Right lobe of liver (tissue), 6 donors: ENCODE measurements around the gene PARL. TPM values are rescaled to one million over a fixed set of nuclear protein-coding genes. Genes with fewer than 3 reads are reported as not detected.

Experiments used
- ATAC-seq, 4 donors: fragments of 200-7000 bp; cut with Tn5 transposase; one replicate each; pipeline ENCODE4 v1.9.1; 2020; ENCODE audit warnings: mild to moderate bottlenecking in 4 of 4, moderate library complexity in 4 of 4
- DNase-seq, 3 donors: peaks; one replicate each; pipeline ENCODE4 v3.0.0-alpha.2; 2020
- H3K27ac ChIP-seq, 3 donors: fragments of 200-600 bp; one replicate each; pipeline ENCODE4 v1.8.0; 2022
- H3K27me3 ChIP-seq, 2 donors: fragments of 200-600 bp; one replicate each; pipeline ENCODE4 v1.8.0; 2022
- H3K36me3 ChIP-seq, 4 donors: fragments of 200-600 bp; sonication (generic) in 1 of 4; one replicate each; pipeline versions ENCODE4 v1.5.1 to v1.8.0; 2017 to 2022; ENCODE audit warnings: control low read depth in 1 of 4
- H3K4me1 ChIP-seq, 4 donors: fragments of 200-600 bp; sonication (generic) in 1 of 4; one replicate each; pipeline versions ENCODE4 v1.5.1 to v1.8.0; 2017 to 2022; ENCODE audit warnings: control low read depth in 1 of 4
- H3K4me3 ChIP-seq, 3 donors: fragments of 200-600 bp; one replicate each; pipeline ENCODE4 v1.8.0; 2022
- H3K9me3 ChIP-seq, 4 donors: fragments of 200-600 bp; sonication (generic) in 1 of 4; one replicate each; pipeline versions ENCODE4 v1.5.1 to v1.8.0; 2017 to 2022; ENCODE audit warnings: control low read depth in 1 of 4
- POLR2A ChIP-seq: fragments of 450-650 bp; IDR thresholded peaks from one replicate; pipeline ENCODE4 v1.6.1; 2017; ENCODE audit warnings: antibody characterized with exemption, mild to moderate bottlenecking
- WGBS: methylation state at CpG from one replicate; pipeline ENCODE4 v1.1.6; 2018; ENCODE audit warnings: low coverage, low lambda C conversion rate; ENCODE audit not compliant: insufficient coverage; ENCODE audit errors: missing lambda C conversion rate; 5-methylcytosine and 5-hydroxymethylcytosine counted together
- intact Hi-C, 2 donors: fragments of 100-400 bp; cut with DNase I; formaldehyde crosslinking; loops; one replicate each; pipeline versions ENCODE4 v1.11.2 to v1.14.1; 2022
- total RNA-seq, 6 experiments: library from RNA; depleted of rRNA in 2 of 6; stranded (reverse); fragments of >200 nt in 2 of 6; fragmentation: NEBNext Ultra II Directional in 3 of 6; extraction: Animal tissue kit (Norgen Biotek cat#: 25700) in 3 of 6; gene quantifications; one replicate each; pipeline versions ENCODE4 v1.1.0 to v1.2.4, GENCODE V29; 2016 to 2023
- TF ChIP-seq, protein P1 (sequence below), 4 donors: fragments of 200-600 bp in 3 of 4; fragments of 450-650 bp in 1 of 4; IDR thresholded peaks; one replicate each; pipeline versions ENCODE4 v1.5.1 to v1.8.0; 2016 to 2022; ENCODE audit warnings: antibody characterized with exemption in 4 of 4, mild to moderate bottlenecking in 2 of 4
- donor health status: DM: no; HTN: yes; CAD: no.
- donor health status: DM: no; HTN: no; CAD: no.
- donor health status: DM: no; HTN: no; CAD: no.
- donor health status: DM: no; HTN: yes; CAD: no.
- donor health status: DM: no; HTN: yes; CAD: no.

PARL gene
- total RNA-seq, 6 experiments from 2014 or later = 23.7 to 29.0 (median 26.2) TPM

DNA sequence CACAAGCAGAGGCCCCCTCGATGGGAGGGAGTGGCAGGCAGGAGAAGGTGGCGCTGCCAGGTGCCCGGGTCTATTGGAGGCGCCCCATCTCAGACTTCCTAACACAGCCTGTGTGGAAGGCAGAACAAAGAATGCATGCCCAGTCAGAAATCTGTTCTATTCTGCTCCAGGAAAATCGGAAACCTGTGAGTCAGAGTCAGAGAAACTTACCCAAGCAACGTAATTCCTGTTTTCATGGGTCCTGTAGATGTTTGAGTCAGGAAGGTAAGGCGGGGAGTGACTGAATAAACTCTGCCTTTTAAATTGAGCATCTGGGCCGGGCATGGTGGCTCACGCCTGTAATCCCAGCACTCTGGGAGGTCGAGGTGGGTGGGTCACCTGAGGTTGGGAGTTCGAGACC lies 73.0 kb downstream of the PARL start:
- H3K36me3 ChIP-seq = peaks cover 0 to 25% (median 3%) of the 10 kb centered on the region in 4 donors
- H3K27ac ChIP-seq = no peak overlapping the region
- no peak for DNase-seq

DNA sequence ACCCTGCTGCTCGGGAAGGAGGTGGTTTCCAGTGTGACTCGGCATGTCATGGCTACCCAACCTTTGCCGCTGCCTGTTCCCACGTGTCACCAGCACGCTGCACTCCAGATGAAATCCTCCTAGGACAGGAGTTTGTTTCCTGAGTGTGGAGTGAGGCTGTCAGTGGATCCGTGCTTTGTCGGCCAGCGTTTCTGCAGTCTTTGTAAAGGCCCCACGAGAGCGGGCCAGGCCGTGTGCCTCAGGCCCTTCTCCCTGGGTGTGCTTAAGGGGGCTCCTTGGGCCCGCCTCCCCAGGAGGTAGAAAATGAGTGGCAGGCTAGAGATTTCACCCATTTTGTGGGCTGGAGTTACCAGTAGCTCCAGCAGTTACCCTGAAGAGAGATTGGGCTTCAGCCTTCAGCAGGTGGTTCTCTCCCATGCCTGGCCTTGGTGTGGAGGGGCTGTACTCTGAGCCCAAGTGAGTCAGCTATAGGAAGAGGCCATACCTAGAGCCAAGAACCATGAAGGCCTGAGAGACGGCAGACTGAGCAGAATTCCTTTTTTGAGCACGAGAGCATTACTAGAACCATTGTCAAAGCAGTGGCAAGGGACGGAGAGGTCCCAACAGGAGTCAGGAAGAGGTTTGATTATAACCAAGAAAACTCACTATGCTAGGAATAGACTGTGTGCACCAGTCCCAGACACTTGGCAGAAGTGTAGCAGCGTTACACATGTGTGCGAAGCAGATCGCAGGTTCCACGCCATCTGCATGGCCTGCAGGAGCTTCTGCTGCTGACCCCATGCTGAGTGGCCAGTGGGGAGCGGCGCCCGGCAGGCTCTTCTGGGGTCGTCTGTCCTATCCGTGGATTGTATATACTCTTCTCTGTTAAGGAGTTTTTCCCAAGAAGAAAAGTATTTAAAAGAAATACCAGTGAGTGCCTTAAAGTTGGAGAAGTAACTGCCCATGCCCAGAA lies 73.8 kb downstream of the PARL start:
- ATAC-seq (no peak), DNase-seq (no peak)
- Histone ChIP-seq H3K4me3 (no peak overlapping the region), H3K9me3 (no peaks in the 10 kb centered on the region), H3K36me3 (peaks cover 0 to 31% (median 3%) of the 10 kb centered on the region in 4 donors), H3K27ac (no peak overlapping the region), H3K4me1 (no peaks in the 10 kb centered on the region), H3K27me3 (no peaks in the 10 kb centered on the region)
- WGBS = 98% methylated on average over 11 of the region's 24 CpGs
- intact Hi-C loops = no loop called here
- TF ChIP-seq, protein P1, sequence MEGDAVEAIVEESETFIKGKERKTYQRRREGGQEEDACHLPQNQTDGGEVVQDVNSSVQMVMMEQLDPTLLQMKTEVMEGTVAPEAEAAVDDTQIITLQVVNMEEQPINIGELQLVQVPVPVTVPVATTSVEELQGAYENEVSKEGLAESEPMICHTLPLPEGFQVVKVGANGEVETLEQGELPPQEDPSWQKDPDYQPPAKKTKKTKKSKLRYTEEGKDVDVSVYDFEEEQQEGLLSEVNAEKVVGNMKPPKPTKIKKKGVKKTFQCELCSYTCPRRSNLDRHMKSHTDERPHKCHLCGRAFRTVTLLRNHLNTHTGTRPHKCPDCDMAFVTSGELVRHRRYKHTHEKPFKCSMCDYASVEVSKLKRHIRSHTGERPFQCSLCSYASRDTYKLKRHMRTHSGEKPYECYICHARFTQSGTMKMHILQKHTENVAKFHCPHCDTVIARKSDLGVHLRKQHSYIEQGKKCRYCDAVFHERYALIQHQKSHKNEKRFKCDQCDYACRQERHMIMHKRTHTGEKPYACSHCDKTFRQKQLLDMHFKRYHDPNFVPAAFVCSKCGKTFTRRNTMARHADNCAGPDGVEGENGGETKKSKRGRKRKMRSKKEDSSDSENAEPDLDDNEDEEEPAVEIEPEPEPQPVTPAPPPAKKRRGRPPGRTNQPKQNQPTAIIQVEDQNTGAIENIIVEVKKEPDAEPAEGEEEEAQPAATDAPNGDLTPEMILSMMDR (IDR thresholded peaks at IDR 0.05) = no peak
- no peak for TF ChIP-seq POLR2A

More for the DNA sequence above, 73.0 kb downstream of the PARL start:
- Histone ChIP-seq H3K4me1 (no peaks in the 10 kb centered on the region), H3K4me3 (no peak overlapping the region), H3K9me3 (no peaks in the 10 kb centered on the region), H3K27me3 (no peaks in the 10 kb centered on the region)
- intact Hi-C loops = no loop called here
- no peak for ATAC-seq
- WGBS = 84% methylated on average over 3 of the region's 11 CpGs
- TF ChIP-seq POLR2A = no peak

DNA sequence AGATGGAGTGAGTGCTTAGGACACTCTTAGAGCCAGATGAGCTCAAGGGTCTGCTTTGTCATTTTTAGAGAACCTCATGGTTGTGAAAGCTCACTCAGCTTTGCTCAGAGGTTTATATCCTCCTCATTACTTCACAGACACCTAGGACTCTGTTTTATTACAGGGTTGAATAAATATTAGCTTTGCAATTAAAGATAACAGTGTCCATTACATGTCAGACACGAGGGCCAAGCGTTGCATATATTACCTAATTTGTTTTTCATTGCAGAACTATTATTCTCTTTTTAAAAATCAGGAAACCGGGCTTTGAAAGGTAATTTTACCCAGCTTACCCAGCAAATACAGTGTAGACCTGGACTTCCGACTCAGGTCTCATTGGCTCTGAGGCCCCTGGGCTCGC lies 75.4 kb downstream of the PARL start:
- H3K36me3 ChIP-seq = peaks cover 0 to 33% (median 4%) of the 10 kb centered on the region in 4 donors
- 60% methylated on average over 5 of the region's 5 CpGs for whole genome bisulfite sequencing
- DNase-seq (no peak), ATAC-seq (peak in 2 of 4 donors; percentile 33 to 65)
- no peaks in the 10 kb centered on the region for H3K9me3 ChIP-seq
- intact Hi-C loops = no loop called here
- H3K27me3 ChIP-seq = no peaks in the 10 kb centered on the region
- no peaks in the 10 kb centered on the region for H3K4me1 ChIP-seq
- H3K27ac ChIP-seq = no peak overlapping the region
- TF ChIP-seq, protein P1 (IDR thresholded peaks at IDR 0.05) = no peak
- TF ChIP-seq POLR2A = no peak
- H3K4me3 ChIP-seq = no peak overlapping the region

DNA sequence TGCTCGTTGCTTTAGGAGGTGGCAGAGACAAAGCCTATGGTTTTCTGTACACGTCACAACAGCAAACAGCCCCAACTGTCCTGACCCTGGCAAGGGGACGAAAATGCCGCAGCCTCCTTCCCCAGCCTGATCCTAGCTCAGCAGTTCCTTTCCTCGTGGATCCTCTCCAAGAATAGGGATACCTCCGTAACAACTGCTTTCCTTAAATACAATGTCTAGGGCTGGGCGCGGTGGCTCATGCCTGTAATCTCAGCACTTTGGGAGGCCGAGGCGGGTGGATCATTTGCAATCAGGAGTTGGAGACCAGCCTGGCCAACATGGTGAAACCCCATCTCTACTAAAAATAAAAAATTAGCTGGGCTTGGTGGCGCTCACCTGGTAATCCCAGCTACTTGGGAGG lies 76.3 kb downstream of the PARL start:
- Histone ChIP-seq H3K4me1 (no peaks in the 10 kb centered on the region), H3K27me3 (no peaks in the 10 kb centered on the region), H3K36me3 (peaks cover 0 to 37% (median 4%) of the 10 kb centered on the region in 4 donors), H3K27ac (no peak overlapping the region), H3K4me3 (no peak overlapping the region), H3K9me3 (no peaks in the 10 kb centered on the region)
- ATAC-seq (no peak), DNase-seq (no peak)
- intact Hi-C loops = no loop called here
- 94% methylated on average over 3 of the region's 11 CpGs for WGBS
- TF ChIP-seq, protein P1 (IDR thresholded peaks at IDR 0.05) = no peak

DNA sequence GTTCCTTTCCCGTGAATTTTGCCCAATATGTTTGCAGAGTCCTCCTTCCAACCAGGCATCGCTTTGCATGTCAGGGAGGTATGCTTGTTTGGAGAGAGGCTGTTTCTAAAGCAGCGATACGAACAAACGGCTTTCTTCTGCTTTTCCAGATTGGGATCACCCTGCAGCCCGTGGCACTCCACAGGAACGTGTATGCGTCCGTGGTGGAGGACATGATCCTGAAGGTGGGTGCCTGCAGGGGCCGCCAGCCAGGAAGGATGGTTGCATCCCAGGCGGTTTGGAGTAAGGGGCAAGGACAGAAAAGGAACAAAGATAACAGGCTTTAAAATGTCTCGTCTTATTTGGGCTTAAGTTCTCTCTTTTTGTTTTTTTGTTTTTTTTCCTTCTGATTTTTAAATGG lies 76.8 kb downstream of the PARL start:
- H3K27me3 ChIP-seq = no peaks in the 10 kb centered on the region
- H3K4me1 ChIP-seq = no peaks in the 10 kb centered on the region
- peaks cover 0 to 41% (median 4%) of the 10 kb centered on the region in 4 donors for H3K36me3 ChIP-seq
- 94% methylated on average over 12 of the region's 12 CpGs for WGBS
- no peak overlapping the region for H3K27ac ChIP-seq
- TF ChIP-seq, protein P1 (IDR thresholded peaks at IDR 0.05) = no peak
- TF ChIP-seq POLR2A = no peak
- intact Hi-C loops = no loop called here
- H3K9me3 ChIP-seq = no peaks in the 10 kb centered on the region
- ATAC-seq (no peak), DNase-seq (no peak)
- H3K4me3 ChIP-seq = no peak overlapping the region
